ENCODE data around the gene PTMA. TPM values are rescaled to one million over a fixed set of nuclear protein-coding genes. Genes with fewer than 3 reads are reported as not detected.

The PTMA gene
- total RNA-seq, 1 experiment from 2014 or later: 2,752 TPM

GRCh38 chr2:231715988-231716616 is 7.8 kb downstream of the PTMA start:
- Histone ChIP-seq H3K36me3 (ENCODE audit: control insufficient read depth in 1 of 2, insufficient read depth in 2 of 2, low read length in 2 of 2) (peaks cover 13 to 15% of the 10 kb centered on the region in 2 experiments), H3K4me1 (ENCODE audit: control insufficient read depth in 1 of 2, insufficient read depth in 2 of 2, low read length in 2 of 2) (peaks cover 27 to 64% of the 10 kb centered on the region in 2 experiments), H3K79me2 (ENCODE audit: insufficient read depth, low read length) (peaks cover 15% of the 10 kb centered on the region), H3K9me3 (ENCODE audit: control insufficient read depth in 1 of 2, insufficient read depth in 1 of 2, low read depth in 1 of 2, low read length in 2 of 2) (no peaks in the 10 kb centered on the region), H4K20me1 (ENCODE audit: insufficient read depth) (peaks cover 12% of the 10 kb centered on the region; the same call in 1 of the 2 replicates), H3K9ac (ENCODE audit: low read length) (no peak overlapping the region), H3K4me3 (replicated peaks in 1 of 2; ENCODE audit: low read depth in 1 of 2, low read length in 2 of 2) (no peak overlapping the region), H3K27me3 (ENCODE audit: insufficient read depth, low read length) (no peaks in the 10 kb centered on the region), H3K9me2 (ENCODE audit: insufficient read depth) (no peaks in the 10 kb centered on the region), H3K27ac (ENCODE audit: low read depth, low read length) (peak overlapping the region; percentile 35; the same call in 1 of the 2 replicates), H2AFZ (ENCODE audit: low read depth, low read length, poor library complexity, severe bottlenecking) (no peak overlapping the region), H3K4me2 (ENCODE audit: low read length) (no peak overlapping the region)
- DNase-seq (ENCODE audit: low read depth, low spot score): no peak
- ChIA-PET RAD21 (ENCODE audit: low non-redundant PET in 1 of 2, low total read pairs in 2 of 2, uncharacterized antibody in 2 of 2, unreplicated experiment in 2 of 2) (interaction anchor here in 1 of 2 experiments (2.7 to 4.2 kb wide), 2 partner anchors 38 to 104 kb away, joined by 9 to 31 read pairs; no protein-coding TSS in a partner anchor), POLR2A (interaction anchor here (0.7 to 6.5 kb wide), 3 partner anchors 8 to 68 kb away, joined by 4 to 50 read pairs (median 4); partner anchors contain the start of gene PTMA), CTCF (interaction anchor here (2.7 to 5.7 kb wide), 4 partner anchors 9 to 104 kb away, joined by 28 to 185 read pairs (median 60); no protein-coding TSS in a partner anchor)
- no TSS peak for BruUV-seq (replicated peaks)
- intact Hi-C loops (cut with micrococcal nuclease): loop anchor here (1.0 to 2.0 kb wide), 2 partner anchors 39 to 153 kb away; no protein-coding TSS in a partner anchor
- ATAC-seq: no peak
- peak; percentile 22; the same call in 1 of the 2 replicates for TF ChIP-seq ZFX (IDR thresholded peaks at IDR 0.05)
- TF ChIP-seq ELF1 (IDR thresholded peaks at IDR 0.05; ENCODE audit: borderline replicate concordance, low read depth): no peak

GRCh38 chr2:231716666-231717280 is 8.4 kb downstream of the PTMA start:
- ChIA-PET RAD21 (ENCODE audit: low non-redundant PET in 1 of 2, low total read pairs in 2 of 2, uncharacterized antibody in 2 of 2, unreplicated experiment in 2 of 2) (interaction anchor here (0.6 to 4.2 kb wide), 2 partner anchors 23 to 39 kb away, joined by 3 to 31 read pairs; no protein-coding TSS in a partner anchor), CTCF (interaction anchor here (5.5 to 5.7 kb wide), 2 partner anchors 42 to 105 kb away, joined by 80 to 185 read pairs; no protein-coding TSS in a partner anchor), POLR2A (interaction anchor here (0.7 to 6.5 kb wide), 3 partner anchors 8 to 43 kb away, joined by 4 to 50 read pairs (median 4); partner anchors contain the start of gene PTMA)
- intact Hi-C loops (cut with micrococcal nuclease): no loop called here
- no TSS peak for BruUV-seq (replicated peaks)
- no peaks in the 10 kb centered on the region for H3K9me3 ChIP-seq (ENCODE audit: control insufficient read depth in 1 of 2, insufficient read depth in 1 of 2, low read depth in 1 of 2, low read length in 2 of 2)
- ATAC-seq: no peak
- H4K20me1 ChIP-seq (ENCODE audit: insufficient read depth): peaks cover 6% of the 10 kb centered on the region; the same call in 1 of the 2 replicates
- DNase-seq (ENCODE audit: low read depth, low spot score): no peak
- H3K79me2 ChIP-seq (ENCODE audit: insufficient read depth, low read length): peaks cover 9% of the 10 kb centered on the region
- H3K4me3 ChIP-seq (replicated peaks in 1 of 2; ENCODE audit: low read depth in 1 of 2, low read length in 2 of 2): no peak overlapping the region
- no peaks in the 10 kb centered on the region for H3K9me2 ChIP-seq (ENCODE audit: insufficient read depth)
- peak overlapping the region; percentile 56 for H3K4me2 ChIP-seq (ENCODE audit: low read length)
- H3K4me1 ChIP-seq (ENCODE audit: control insufficient read depth in 1 of 2, insufficient read depth in 2 of 2, low read length in 2 of 2): peaks cover 21 to 64% of the 10 kb centered on the region in 2 experiments
- no peak overlapping the region for H3K9ac ChIP-seq (ENCODE audit: low read length)
- H3K36me3 ChIP-seq (ENCODE audit: control insufficient read depth in 1 of 2, insufficient read depth in 2 of 2, low read length in 2 of 2): peaks cover 8 to 9% of the 10 kb centered on the region in 2 experiments; a peak in 3 of 4 replicates
- H3K27me3 ChIP-seq (ENCODE audit: insufficient read depth, low read length): no peaks in the 10 kb centered on the region
- no peak overlapping the region; the same call in 1 of the 2 replicates for H3K27ac ChIP-seq (ENCODE audit: low read depth, low read length)
- TF ChIP-seq JUND (IDR thresholded peaks at IDR 0.05): no peak
- TF ChIP-seq CBX3 (IDR thresholded peaks at IDR 0.05; ENCODE audit: low read depth): no peak
- TF ChIP-seq, protein P1, sequence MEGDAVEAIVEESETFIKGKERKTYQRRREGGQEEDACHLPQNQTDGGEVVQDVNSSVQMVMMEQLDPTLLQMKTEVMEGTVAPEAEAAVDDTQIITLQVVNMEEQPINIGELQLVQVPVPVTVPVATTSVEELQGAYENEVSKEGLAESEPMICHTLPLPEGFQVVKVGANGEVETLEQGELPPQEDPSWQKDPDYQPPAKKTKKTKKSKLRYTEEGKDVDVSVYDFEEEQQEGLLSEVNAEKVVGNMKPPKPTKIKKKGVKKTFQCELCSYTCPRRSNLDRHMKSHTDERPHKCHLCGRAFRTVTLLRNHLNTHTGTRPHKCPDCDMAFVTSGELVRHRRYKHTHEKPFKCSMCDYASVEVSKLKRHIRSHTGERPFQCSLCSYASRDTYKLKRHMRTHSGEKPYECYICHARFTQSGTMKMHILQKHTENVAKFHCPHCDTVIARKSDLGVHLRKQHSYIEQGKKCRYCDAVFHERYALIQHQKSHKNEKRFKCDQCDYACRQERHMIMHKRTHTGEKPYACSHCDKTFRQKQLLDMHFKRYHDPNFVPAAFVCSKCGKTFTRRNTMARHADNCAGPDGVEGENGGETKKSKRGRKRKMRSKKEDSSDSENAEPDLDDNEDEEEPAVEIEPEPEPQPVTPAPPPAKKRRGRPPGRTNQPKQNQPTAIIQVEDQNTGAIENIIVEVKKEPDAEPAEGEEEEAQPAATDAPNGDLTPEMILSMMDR (IDR thresholded peaks at IDR 0.05 in 2 of 3, conservative IDR thresholded peaks at IDR 0.05 in 1 of 3; ENCODE audit: borderline replicate concordance in 1 of 3, insufficient read depth in 1 of 3, low read depth in 2 of 3, low read length in 2 of 3): no peak
- no peak for TF ChIP-seq POLR2A (IDR thresholded peaks at IDR 0.05; ENCODE audit: borderline replicate concordance, extremely low read depth, insufficient read depth, insufficient read length)
- no peak for TF ChIP-seq RAD21 (IDR thresholded peaks at IDR 0.05; ENCODE audit: low read depth)
- no peak for TF ChIP-seq EZH2phosphoT487 (IDR thresholded peaks at IDR 0.05; ENCODE audit: borderline replicate concordance)
- TF ChIP-seq POLR2AphosphoS5 (IDR thresholded peaks at IDR 0.05; ENCODE audit: low read depth, low read length): no peak
- no peak for TF ChIP-seq EGR1 (IDR thresholded peaks at IDR 0.05; ENCODE audit: low read depth)
- H2AFZ ChIP-seq (ENCODE audit: low read depth, low read length, poor library complexity, severe bottlenecking): no peak overlapping the region
